DND-41 (cell line): ENCODE results near the gene CDH20.

Source experiments
- CTCF ChIP-seq: IDR thresholded peaks from 2 replicates; pipeline ENCODE4 v1.5.1; 2012; ENCODE audit warnings: borderline replicate concordance, low read length, moderate library complexity, mild to moderate bottlenecking; ENCODE audit not compliant: poor library complexity, severe bottlenecking; ENCODE audit errors: extremely low read depth
- EZH2 ChIP-seq: IDR thresholded peaks from 3 replicates; pipeline ENCODE4 v1.6.1; 2012; ENCODE audit warnings: borderline replicate concordance, low read depth, mild to moderate bottlenecking, moderate library complexity, low read length, inconsistent platforms; ENCODE audit not compliant: severe bottlenecking

- no peak for TF ChIP-seq CTCF
- TF ChIP-seq EZH2, result no peak
Measured at GRCh38 chr18:61350578-61350977, 17.3 kb downstream of the CDH20 start.
